GM18499 (cell line): ENCODE measurements around the gene NSUN3.

Experiments used
- ATAC-seq: cut with Tn5 transposase; IDR thresholded peaks from one replicate; pipeline ENCODE4 v1.9.1; 2021; ENCODE audit warnings: moderate number of reproducible peaks; ENCODE audit not compliant: insufficient read depth, unreplicated experiment

The NSUN3 gene

DNA sequence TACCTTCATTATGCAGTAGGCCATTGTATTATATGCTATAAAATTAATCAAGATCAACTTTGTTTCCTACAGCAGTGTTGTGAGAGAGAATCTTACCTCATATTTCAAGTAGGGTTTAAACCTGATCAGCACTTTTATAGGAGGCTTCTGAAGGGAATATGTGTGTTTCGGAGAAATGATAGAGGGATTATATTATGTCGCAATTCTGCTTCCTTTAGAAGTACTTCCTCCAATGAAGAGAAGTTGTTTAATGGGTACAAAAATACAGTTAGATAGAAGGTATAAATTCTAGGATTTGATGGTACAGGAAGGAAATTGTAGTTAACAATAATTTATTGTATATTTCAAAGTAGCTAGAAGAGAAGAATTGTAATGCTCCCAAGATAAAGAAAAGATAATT is 54.9 kb downstream of the NSUN3 start:
- ATAC-seq, result no peak

DNA sequence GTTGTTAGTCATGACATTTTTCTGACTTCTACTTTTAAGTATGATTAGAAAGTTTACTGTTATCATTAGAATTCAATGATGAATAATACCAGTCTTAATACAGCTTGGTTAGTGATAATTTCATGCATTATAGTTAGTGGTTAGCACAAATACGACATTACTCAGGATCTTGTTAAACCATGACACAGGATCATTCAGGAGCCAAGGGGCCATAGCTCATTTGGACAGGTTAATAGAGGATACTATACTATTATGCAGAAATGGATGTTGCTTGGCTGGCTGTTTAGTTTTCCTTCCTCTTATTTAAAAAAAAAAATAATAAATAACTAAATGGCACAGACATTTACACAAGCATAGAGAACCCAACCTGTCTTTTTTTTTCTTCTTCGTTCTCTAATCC is 55.5 kb downstream of the NSUN3 start:
- no peak for ATAC-seq

DNA sequence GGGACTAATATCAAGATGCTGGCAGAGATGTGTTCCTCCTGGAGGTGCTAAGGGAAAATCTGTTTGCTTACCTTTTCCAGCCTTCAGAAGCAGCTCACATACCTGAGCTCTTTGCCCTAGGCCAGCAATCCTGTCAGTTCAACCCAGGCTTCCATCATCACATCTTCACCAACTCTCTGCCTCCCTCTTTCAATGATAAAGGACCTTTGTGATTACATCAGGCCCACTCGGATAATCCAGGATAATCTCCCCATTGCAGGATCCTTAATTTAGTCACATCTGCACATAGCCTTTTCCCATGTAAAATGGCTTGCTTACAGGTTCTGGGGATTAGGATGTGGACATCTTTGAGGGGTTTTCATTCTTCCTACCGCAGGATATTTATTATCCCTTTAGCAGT is 58.3 kb downstream of the NSUN3 start:
- ATAC-seq, result no peak

DNA sequence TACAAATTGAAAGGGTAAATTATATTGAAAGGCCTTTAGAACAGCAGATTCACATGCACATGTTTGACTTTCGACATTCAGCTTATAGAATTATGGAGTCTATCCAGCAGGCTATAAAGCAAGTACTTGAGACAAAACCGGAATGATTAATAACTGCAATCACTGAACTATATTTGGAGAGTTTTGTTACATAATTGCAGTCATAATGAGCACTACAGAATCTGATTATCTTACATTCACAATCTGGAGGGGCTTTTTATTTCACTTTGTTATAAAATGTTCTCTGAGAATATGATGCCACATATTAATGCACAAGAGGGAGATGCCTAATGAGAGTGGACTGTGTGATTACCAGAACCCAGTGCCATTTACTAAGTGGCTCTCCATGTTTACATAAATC is 64.3 kb downstream of the NSUN3 start:
- ATAC-seq, result no peak

DNA sequence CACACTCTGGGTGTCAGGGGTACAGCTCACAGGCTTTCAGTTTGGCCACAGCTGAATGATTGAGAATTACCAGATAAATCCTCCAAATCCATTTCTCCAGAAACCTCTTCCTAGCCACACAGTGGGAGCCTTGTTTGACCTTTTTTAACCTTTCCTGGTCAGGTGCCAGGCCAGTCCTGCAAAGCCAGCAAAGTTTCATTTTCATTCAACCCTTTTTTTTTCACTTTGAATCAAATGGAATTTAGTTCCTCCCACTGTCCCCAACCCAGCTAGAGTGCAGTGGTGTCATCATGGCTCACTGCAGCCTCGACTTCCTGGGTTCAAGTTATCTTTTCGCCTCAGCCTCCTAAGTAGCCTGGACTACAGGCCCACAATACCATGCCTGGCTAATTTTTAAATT is 67.8 kb downstream of the NSUN3 start:
- no peak for ATAC-seq

DNA sequence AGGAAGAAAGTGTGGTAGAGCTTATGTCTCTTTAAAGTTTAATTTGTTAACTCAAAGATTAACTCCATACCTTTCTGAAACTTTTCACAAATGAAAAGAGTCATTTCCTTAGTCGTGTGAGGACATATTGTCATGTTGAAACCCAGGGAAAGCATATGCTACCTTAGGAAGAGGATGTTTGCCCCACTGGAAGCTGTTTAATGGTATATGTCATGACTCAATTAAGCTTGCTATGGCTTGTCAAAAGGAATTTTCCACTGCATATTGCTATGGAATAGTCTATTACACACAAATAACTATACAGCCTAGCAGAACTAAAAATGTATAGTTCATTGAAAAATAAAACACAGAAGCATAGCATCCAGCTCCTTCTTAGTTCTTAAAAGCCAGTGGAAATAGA is 69.9 kb downstream of the NSUN3 start:
- ATAC-seq, result no peak

DNA sequence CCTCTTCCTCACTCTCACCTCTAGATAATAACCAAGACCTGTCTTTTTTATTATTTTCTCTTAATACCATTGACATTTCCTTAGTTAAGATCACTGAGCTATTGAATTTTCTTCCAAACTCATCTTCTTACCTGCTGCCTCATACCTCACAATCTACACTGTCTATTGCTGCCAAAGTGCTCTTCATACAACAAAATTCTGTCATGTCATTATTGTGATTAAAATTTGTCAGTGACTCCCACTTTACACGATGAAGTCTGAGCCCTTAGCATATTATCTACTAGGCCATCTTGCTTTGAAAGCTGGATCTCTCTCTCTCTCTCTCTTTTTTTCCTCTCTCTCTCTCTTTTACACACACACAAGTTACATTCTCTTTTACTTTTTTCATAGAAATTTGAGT is 73.3 kb downstream of the NSUN3 start:
- ATAC-seq, result no peak

DNA sequence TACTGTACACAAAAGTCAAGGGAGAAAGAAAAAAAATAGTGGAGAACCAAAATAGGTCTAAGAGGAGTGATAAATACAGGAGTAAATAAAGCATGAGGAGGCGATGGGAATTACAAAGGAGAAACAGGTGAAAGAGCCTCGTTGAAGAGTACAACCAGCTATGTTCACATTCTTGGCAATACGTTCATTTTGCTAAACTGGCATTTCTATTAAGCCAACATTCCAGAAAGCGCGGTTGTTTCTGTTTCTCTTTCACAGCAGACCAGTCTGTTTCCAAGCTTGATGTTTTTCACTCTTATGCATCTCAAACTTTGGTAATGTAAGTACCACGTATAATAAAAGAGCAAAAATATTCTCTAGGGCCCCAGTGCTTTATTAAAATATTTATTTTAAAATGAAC is 74.5 kb downstream of the NSUN3 start:
- no peak for ATAC-seq

DNA sequence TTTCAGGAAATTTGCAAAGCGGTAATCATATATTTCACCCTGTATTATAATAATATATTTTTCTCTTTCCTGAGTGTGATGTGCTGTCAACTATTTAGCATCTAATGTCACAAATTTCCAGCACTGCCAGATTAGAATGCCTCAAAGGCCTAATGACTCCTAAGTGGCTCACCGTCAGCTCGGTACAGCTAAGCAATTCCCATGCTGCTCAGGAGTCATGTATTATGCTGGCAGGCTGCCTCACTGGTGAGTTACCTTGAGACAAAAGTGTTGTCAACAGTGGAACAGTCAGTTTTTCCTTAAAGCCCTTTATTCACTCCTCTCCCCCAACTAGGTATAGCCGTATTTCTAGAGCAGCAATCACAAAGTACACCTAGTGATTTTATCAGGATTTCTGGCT is 83.6 kb downstream of the NSUN3 start:
- no peak for ATAC-seq

DNA sequence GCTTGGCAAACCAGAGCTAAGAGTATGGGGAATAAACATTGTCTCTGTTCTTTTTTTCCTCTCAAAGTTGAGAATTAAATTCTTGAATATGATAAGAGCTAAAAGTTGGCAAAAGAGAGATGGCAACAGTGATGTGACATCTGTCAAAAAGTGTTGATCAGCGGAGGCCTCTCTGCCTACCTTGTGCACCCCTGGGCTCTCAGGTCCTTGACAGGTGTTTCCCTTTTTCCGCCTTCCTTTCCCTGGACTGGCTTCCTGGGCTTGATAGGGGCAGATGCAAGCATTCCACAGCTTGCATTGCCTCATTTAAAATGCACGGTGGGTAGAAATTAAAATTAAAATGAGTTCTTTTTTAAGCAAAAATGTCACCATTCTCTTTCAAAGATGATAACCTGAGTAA is 84.2 kb downstream of the NSUN3 start:
- no peak for ATAC-seq

DNA sequence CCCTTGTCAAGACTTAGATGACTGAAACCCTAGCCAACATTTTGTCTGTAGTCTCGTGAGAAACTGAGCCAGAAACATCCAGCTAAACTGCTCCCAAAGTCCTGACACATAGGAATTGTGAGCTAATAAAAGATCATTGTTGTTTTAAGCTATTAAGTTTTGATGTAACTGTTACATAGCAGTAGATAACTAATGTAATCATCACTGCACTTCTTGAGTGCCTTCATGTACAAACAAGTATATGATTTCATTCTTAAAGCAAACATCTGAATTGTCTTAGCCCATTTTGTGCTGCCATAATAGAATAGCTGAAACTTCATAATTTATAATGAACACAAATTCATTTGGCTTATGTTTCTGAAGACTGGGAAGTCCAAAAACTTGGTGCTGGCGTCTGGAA is 87.3 kb downstream of the NSUN3 start:
- no peak for ATAC-seq

DNA sequence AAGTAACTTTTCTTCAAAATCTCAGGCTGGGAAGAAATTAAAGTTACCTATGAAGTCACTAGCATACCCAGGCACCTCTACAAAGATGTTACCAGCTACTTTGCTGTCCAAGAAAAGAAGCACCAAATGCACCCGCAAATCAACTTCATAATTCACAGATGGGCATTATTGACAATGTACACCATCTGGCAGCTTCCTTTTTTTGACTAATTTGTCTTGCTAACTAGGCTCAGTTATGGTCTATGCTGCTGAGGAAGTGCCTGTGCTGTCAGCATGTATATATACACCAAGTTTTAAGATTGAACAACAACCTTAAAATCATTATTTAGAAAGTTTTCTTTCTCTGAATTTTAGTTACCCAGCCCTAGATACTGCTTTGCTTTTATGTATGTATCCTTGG is 93.8 kb downstream of the NSUN3 start:
- ATAC-seq, result no peak

DNA sequence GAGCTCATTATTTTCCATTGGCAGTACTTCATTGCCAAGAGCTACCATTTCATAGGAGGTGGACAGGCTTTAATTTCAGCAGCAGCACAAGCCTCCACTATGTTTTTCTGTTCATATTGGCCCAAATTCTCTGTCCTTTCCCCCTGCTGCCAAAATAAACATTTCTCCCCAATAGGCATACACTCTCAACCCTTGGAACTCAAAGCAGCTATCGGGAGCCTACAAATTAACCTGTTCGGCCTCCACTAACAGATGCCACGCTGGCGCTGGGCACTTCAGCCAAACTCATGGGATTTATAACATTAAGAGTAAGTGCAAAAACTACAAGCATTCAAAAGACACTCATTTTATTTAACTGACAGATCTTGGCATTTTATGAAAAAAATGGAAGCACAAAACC is 95.7 kb downstream of the NSUN3 start:
- no peak for ATAC-seq

DNA sequence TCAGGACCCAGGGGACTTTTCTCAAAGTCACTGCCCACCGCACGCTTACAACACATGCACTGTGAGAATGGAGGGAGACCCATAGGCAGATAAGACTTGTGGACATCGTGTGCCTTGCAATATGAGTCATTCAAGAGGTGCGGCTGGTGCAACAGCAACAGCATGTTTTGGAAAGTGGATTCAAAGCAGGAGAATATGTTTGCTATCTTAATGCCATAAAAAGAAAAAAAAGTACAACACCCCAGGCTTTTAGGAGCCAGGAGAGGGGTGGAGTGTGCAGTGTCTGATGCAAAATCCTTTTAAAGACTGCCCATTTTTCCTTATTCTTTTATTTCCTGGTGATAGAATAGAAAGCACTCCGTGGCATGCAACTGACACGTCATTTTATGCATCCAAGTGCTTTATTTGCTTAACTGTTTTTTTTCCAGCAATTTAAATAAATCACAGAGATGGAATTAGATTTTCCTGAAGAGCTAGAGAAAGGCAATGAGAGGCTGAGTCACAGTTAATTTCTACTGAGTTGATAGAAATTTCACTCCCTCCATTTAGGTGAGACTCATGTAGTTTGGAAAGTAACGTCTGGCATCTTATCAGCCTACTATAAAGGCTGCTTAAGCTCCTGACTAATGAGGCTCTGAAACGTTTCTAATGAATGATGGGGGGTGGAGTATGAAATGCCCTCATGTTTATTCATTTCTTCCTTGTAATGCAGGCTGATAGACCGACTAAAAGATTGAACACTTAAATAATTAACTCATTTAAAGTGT is 96.4 kb downstream of the NSUN3 start:
- ATAC-seq, result no peak

DNA sequence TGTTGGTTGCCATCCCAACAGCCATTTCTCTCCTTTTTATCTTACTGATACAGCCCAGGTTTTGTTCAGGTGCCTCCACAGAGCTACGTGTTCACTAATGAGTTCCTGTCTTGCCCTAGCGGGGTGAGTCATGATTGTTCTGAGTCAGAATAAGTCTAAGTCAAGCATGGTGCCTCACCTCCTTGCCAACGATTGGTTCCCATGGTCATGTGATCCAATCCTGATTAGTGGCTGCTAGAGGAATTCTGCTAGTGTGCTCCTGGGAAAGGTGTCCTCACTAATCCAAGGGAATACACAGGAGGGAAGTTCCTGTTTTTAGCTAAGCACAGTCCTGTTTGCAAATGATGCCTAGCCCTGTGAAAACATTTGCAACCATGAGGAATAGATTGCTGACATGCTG is 99.8 kb downstream of the NSUN3 start:
- peak; percentile 75 for ATAC-seq

DNA sequence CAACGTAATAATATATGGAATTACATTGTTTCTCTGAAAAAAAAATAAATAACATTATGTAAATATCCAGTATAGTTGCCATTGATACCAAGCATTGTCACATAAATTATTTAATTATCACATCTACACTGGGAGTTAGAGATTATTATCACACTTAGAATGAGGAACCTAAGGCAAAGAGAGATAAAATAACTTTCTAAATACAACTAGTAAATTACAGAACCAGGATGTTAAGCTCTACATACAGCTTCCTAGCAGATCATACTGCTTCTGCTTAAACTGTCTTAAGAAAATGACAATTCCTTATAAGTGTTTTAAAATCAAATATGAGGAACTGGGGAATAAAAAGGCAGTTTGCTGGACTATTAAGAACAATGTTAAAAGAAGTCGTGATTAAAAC is 104.5 kb downstream of the NSUN3 start:
- no peak for ATAC-seq

DNA sequence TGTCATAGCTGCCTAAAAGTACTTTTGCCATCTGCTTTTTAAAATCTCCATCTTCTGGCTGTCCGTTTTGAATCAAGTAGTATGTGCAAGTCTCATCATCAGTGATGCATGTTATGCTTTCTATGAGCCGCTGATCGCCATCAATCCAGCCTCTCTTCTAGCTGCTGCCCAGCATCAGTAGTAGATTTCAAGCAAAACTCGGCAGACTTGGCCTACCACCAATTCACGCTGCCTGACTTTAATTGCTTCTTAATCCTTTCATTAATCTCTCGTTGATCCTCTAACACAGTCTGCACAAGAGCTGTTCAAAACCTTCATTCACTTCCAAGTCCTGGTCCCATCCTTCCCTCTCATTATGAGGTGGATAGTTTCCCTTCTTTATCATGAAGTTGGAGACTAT is 104.9 kb downstream of the NSUN3 start:
- ATAC-seq, result no peak

DNA sequence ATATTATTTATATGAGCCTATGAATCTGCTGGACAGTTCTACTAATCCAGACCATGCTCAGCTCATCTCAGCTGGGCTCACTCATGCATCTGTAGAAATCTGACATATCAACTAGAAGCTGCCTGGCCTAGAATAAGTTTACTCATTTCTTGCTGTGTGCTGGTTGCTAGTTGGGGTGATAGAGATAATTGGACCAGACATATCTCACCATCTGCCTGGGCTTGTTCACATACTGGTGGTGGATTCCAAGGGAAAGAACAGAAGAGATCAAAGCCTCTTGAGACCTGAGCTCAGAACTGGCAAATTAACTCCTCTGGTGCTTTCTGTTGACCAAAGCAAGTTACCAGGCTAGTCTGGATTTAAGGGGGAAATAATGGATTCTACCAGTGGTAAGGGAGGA is 109.1 kb downstream of the NSUN3 start:
- ATAC-seq, result no peak

DNA sequence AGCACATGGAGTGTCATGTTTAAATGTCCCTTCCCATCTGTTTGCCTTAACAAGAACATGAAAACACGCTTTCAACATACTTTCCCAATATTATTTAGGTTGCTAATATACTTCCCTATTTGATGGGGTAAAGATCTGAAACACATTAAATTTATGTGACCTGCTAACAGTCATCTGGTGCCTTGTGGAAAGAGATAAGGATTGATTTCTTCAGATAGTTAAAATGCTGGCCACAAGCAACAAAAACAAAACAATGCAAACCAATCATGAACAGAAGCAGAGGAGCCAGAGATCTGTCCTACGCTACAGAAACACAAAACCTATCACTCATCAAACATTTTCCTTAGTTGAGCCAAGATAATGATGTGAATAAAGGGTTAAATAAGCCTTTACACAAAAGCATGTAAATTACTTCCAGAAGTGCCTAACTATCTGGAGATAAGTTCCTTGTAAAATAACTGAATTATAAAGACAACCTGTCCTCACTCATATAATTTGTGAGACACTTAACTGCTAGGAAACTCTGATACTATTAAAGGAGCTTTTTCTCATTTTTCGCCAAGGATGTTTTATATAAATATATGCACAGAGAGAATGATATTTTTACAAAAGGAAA is 109.9 kb downstream of the NSUN3 start:
- ATAC-seq, result no peak

DNA sequence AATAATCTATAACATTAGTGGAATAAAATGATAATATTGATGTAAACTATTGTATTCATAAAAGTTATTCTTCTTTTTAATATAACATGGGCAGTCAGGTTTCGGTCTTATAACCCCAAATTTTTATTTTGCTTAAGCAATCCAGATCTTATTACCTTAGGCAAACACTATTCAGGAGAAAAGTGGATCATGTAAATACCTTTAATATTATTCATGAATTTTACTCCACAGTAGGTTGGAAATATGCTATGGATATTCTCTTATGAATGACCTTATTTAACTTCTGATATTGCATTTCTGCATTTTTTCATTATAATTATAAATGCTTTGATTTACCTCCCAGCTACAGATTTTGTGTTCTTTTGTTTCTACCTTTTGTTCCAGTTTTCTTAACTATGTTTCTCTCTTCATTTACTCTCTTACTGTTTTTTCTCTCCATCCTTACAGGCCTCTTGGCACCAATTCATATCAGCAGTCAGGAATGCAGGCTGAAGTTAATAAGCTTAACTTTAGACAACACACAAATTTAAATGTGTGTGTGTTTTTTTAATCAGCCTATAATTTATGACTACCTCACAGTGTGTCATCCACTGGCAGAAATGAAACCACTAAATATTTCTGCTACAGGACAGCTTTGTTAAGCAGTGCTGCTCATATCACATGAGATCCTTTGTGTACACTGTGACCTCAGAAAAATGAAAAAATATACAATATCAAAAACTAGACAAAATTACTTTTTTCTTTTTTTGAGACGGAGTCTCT is 111.0 kb downstream of the NSUN3 start:
- ATAC-seq, result no peak

DNA sequence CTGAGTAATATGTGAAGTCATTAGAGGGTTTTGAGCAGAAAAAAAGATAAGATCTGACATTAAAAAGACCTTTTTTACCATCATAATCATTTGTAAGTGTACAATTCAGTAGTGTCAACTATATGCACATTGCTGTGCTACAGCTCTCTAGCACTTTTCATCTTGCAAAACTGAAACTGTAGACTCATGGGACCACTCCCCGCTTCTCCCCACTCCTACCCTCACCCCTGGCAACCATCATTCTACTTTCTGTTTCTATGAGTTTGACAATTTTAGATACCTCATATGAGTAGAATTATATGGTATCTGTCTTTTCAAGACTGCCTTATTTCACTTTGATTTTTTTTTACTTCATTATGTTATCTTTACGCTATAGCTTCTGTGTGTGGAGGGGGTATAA is 112.8 kb downstream of the NSUN3 start:
- no peak for ATAC-seq
